Karpas-422 (cell line): ENCODE measurements around the gene SPAG16. TPM values are rescaled to one million over a fixed set of nuclear protein-coding genes. Genes with fewer than 3 reads are reported as not detected.
"Not testable (repeated sequence)": the region's sequence is repeated elsewhere in the genome, so short reads cannot be mapped to it uniquely, and the experiment has no call there.

ENCODE experiments used
- DNase-seq: peaks from one replicate; pipeline ENCODE4 v3.0.0-alpha.2; 2015
- H2AFZ ChIP-seq: fragments of 200-600 bp; sonication (generic); 2 replicates; pipeline ENCODE4 v1.6.1; 2014; ENCODE audit warnings: antibody characterized with exemption, low read length, mixed read lengths
- H3K27ac ChIP-seq: fragments of 200-600 bp; sonication (generic); 2 replicates; pipeline ENCODE4 v1.5.1; 2014; ENCODE audit warnings: mild to moderate bottlenecking, low read length, moderate library complexity
- H3K27me3 ChIP-seq: fragments of 200-600 bp; sonication (generic); 2 replicates; pipeline ENCODE4 v1.6.1; 2014; ENCODE audit warnings: low read length, mixed read lengths
- H3K36me3 ChIP-seq: fragments of 200-600 bp; sonication (generic); 2 replicates; pipeline ENCODE4 v1.6.1; 2014; ENCODE audit warnings: low read length, mixed read lengths; ENCODE audit not compliant: insufficient read depth
- H3K4me1 ChIP-seq: fragments of 200-600 bp; sonication (generic); 2 replicates; pipeline ENCODE4 v1.6.1; 2014; ENCODE audit warnings: mild to moderate bottlenecking, low read length, mixed read lengths
- H3K4me2 ChIP-seq: fragments of 200-600 bp; sonication (generic); 2 replicates; pipeline ENCODE4 v1.6.1; 2014; ENCODE audit warnings: low read length, low read depth, mild to moderate bottlenecking; ENCODE audit not compliant: poor library complexity, severe bottlenecking
- H3K4me3 ChIP-seq: fragments of 200-600 bp; sonication (generic); 2 replicates; pipeline ENCODE4 v1.5.1; 2014; ENCODE audit warnings: mild to moderate bottlenecking, antibody characterized with exemption, low read length, mixed read lengths
- H3K79me2 ChIP-seq: fragments of 200-600 bp; sonication (generic); 2 replicates; pipeline ENCODE4 v1.6.1; 2014; ENCODE audit warnings: mild to moderate bottlenecking, low read length, mixed read lengths
- H3K9ac ChIP-seq: fragments of 200-600 bp; sonication (generic); 2 replicates; pipeline ENCODE4 v1.6.0; 2014; ENCODE audit warnings: low read length
- H3K9me2 ChIP-seq: fragments of 200-600 bp; sonication (generic), shearing (Covaris generic); replicated peaks from 2 replicates; pipeline ENCODE4 v1.6.0; 2014; ENCODE audit warnings: mild to moderate bottlenecking, low read length, moderate library complexity; ENCODE audit not compliant: insufficient read depth
- H3K9me3 ChIP-seq: fragments of 300-700, 200-600 bp; sonication (generic); 2 replicates; pipeline ENCODE4 v1.6.1; 2014; ENCODE audit warnings: low read length, mixed read lengths
- H4K20me1 ChIP-seq: fragments of 200-600 bp; sonication (generic); 2 replicates; pipeline ENCODE4 v1.6.1; 2014; ENCODE audit warnings: mild to moderate bottlenecking, antibody characterized with exemption, low read length, low read depth; ENCODE audit not compliant: insufficient read depth
- total RNA-seq: library from RNA; depleted of rRNA; stranded (reverse); fragments of >200 nt; shearing (Covaris generic); gene quantifications from 2 replicates; pipeline ENCODE4 v1.2.3, GENCODE V29; 2014; ENCODE audit warnings: low replicate concordance

SPAG16 gene
- total RNA-seq, 1 experiment from 2014 or later = 67.8 TPM

- no peak overlapping the region for H2AFZ ChIP-seq
- no peaks in the 10 kb centered on the region for H3K36me3 ChIP-seq
- no peak overlapping the region for H3K4me2 ChIP-seq
- no peaks in the 10 kb centered on the region for H3K4me1 ChIP-seq
- H3K4me3 ChIP-seq = no peak overlapping the region
- H3K9me3 ChIP-seq = peaks cover 10% of the 10 kb centered on the region
- H3K27ac ChIP-seq = no peak overlapping the region
- no peaks in the 10 kb centered on the region for H3K9me2 ChIP-seq
- no peak for DNase-seq
- H3K27me3 ChIP-seq = no peaks in the 10 kb centered on the region
- no peak overlapping the region for H3K9ac ChIP-seq
- H4K20me1 ChIP-seq = no peaks in the 10 kb centered on the region
- no peaks in the 10 kb centered on the region for H3K79me2 ChIP-seq
Measured at GRCh38 chr2:214051585-214051984, 767.3 kb downstream of the SPAG16 start.

DNA sequence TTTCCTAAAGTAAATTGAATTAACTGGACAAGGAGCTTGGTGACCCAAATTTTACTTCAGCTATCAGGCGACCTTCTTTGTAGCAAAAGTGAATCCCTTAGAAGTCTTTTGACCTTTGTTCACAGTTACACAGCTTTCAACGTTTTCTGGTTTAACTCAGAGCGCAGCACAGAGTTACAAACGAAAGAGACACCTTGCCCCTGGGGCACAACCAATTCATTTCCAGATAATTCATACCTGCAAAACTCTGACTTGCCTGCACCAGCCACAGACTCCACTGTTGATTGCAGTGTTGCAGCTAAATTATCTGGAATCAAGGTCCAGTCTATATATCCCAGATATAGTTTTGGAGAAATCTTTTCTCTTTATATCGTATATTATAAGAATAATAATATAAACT is 768.0 kb downstream of the SPAG16 start:
- Histone ChIP-seq H3K9me3 (peaks cover 10% of the 10 kb centered on the region), H3K4me1 (no peaks in the 10 kb centered on the region), H3K4me3 (no peak overlapping the region)

GRCh38 chr2:214057986-214058385 is 773.7 kb downstream of the SPAG16 start:
- Histone ChIP-seq H3K79me2 (no peaks in the 10 kb centered on the region), H3K4me3 (no peak overlapping the region), H3K27me3 (no peaks in the 10 kb centered on the region), H3K27ac (no peak overlapping the region), H3K9me3 (peaks cover 13% of the 10 kb centered on the region; the same call in 1 of the 2 replicates), H3K4me1 (no peaks in the 10 kb centered on the region), H2AFZ (no peak overlapping the region), H3K9me2 (no peaks in the 10 kb centered on the region), H3K9ac (no peak overlapping the region), H4K20me1 (no peaks in the 10 kb centered on the region), H3K36me3 (no peaks in the 10 kb centered on the region), H3K4me2 (no peak overlapping the region)
- DNase-seq = no peak

More for the DNA sequence above, 768.0 kb downstream of the SPAG16 start:
- no peak overlapping the region for H3K9ac ChIP-seq
- no peak overlapping the region for H3K27ac ChIP-seq
- no peaks in the 10 kb centered on the region for H4K20me1 ChIP-seq
- no peaks in the 10 kb centered on the region for H3K9me2 ChIP-seq
- DNase-seq = no peak
- no peaks in the 10 kb centered on the region for H3K79me2 ChIP-seq
- no peak overlapping the region for H2AFZ ChIP-seq
- no peak overlapping the region for H3K4me2 ChIP-seq
- H3K36me3 ChIP-seq = no peaks in the 10 kb centered on the region
- no peaks in the 10 kb centered on the region for H3K27me3 ChIP-seq

DNA sequence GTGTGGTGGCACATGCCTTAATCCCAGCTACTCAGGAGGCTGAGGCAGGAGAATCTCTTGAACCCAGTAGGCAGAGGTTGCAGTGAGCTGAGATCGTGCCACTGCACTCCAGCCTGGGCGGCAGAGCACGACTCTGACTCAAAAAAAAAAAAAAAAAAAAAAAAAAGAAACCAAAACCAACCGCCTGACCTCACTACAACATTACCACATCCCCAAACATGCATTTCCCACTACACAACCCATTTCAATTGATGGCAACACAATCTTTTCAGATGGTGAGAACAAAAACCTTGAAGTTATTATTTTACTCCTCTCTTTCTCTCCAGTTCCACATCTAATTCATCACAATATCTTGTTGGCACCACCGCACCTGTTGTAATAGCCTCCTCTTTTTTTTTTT is 778.0 kb downstream of the SPAG16 start:
- not testable (repeated sequence) for H3K9ac ChIP-seq, DNase-seq, H2AFZ ChIP-seq, H3K9me2 ChIP-seq, H4K20me1 ChIP-seq, H3K4me3 ChIP-seq, H3K36me3 ChIP-seq, H3K4me2 ChIP-seq, H3K27me3 ChIP-seq, H3K79me2 ChIP-seq, H3K4me1 ChIP-seq, H3K27ac ChIP-seq
- peaks cover 16% of the 10 kb centered on the region for H3K9me3 ChIP-seq

GRCh38 chr2:214064471-214064870 is 780.2 kb downstream of the SPAG16 start:
- Histone ChIP-seq H3K36me3 (no peaks in the 10 kb centered on the region), H3K27me3 (no peaks in the 10 kb centered on the region), H3K27ac (no peak overlapping the region)

DNA sequence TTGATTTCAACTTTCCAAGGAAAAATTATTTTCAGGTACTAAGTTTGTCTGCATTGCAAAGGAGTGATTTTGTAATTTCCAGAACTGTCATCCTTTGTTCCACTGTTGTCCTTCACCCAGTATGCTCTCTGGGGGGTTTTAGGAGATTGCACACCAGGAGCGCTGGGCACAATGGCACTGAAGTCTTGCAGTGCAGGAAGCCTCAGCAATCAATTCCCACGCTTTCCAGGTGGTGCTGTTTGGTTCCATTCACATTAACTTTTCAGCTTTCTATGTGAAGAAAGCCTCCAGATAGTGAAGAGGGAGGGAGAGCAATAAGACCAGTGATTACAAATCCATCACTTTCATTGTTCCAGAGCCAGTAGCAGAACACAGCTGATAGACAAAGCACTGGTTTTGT is 782.6 kb downstream of the SPAG16 start:
- Histone ChIP-seq H3K4me2 (no peak overlapping the region), H3K36me3 (no peaks in the 10 kb centered on the region), H3K79me2 (no peaks in the 10 kb centered on the region), H3K9me2 (no peaks in the 10 kb centered on the region), H3K4me3 (no peak overlapping the region), H3K4me1 (no peaks in the 10 kb centered on the region), H4K20me1 (no peaks in the 10 kb centered on the region), H3K9ac (no peak overlapping the region), H3K9me3 (peaks cover 18% of the 10 kb centered on the region), H2AFZ (no peak overlapping the region), H3K27ac (no peak overlapping the region), H3K27me3 (no peaks in the 10 kb centered on the region)
- DNase-seq = no peak

More at GRCh38 chr2:214064471-214064870, 780.2 kb downstream of the SPAG16 start:
- Histone ChIP-seq H3K9me3 (peaks cover 13% of the 10 kb centered on the region), H3K4me1 (no peaks in the 10 kb centered on the region), H4K20me1 (no peaks in the 10 kb centered on the region), H3K4me2 (no peak overlapping the region), H3K79me2 (no peaks in the 10 kb centered on the region), H2AFZ (no peak overlapping the region), H3K9ac (no peak overlapping the region), H3K9me2 (no peaks in the 10 kb centered on the region), H3K4me3 (no peak overlapping the region)
- no peak for DNase-seq

GRCh38 chr2:214069254-214069653 is 785.0 kb downstream of the SPAG16 start:
- Histone ChIP-seq H3K9ac (no peak overlapping the region), H3K9me3 (peaks cover 14% of the 10 kb centered on the region), H3K9me2 (no peaks in the 10 kb centered on the region), H3K4me1 (no peaks in the 10 kb centered on the region), H3K36me3 (no peaks in the 10 kb centered on the region), H4K20me1 (no peaks in the 10 kb centered on the region), H2AFZ (no peak overlapping the region), H3K79me2 (no peaks in the 10 kb centered on the region), H3K4me2 (no peak overlapping the region), H3K4me3 (no peak overlapping the region), H3K27ac (no peak overlapping the region), H3K27me3 (no peaks in the 10 kb centered on the region)
- no peak for DNase-seq

- Histone ChIP-seq H3K9me2 (no peaks in the 10 kb centered on the region), H3K4me1 (no peaks in the 10 kb centered on the region), H3K4me2 (no peak overlapping the region), H3K79me2 (no peaks in the 10 kb centered on the region), H3K27me3 (no peaks in the 10 kb centered on the region), H3K9me3 (peaks cover 14% of the 10 kb centered on the region), H4K20me1 (no peaks in the 10 kb centered on the region), H3K4me3 (no peak overlapping the region), H3K9ac (no peak overlapping the region), H3K36me3 (no peaks in the 10 kb centered on the region), H2AFZ (no peak overlapping the region), H3K27ac (no peak overlapping the region)
- DNase-seq = no peak
Measured at GRCh38 chr2:214075456-214075855, 791.2 kb downstream of the SPAG16 start.

DNA sequence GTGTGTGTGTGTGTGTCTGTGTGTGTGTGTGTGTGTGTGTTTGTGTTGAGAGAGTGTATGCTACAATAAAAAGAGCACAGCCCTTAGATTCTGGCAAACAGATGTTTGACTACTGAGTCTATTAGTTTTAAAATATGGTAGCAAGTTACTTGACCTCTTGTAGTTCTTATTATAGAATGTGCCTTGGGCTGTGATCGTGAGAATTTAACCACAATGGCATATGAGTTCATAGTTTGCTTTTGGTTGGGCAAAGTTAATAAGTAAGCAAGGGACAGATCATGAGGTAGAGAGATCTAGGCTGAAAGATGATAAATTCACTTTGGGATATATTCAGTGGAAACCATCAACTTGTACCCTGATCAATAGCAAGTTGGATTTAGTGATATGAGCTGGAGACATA is 792.3 kb downstream of the SPAG16 start:
- Histone ChIP-seq H3K4me3 (no peak overlapping the region), H3K9me3 (peaks cover 7% of the 10 kb centered on the region), H3K36me3 (no peaks in the 10 kb centered on the region), H3K9me2 (no peaks in the 10 kb centered on the region), H3K79me2 (no peaks in the 10 kb centered on the region), H4K20me1 (no peaks in the 10 kb centered on the region), H3K4me2 (no peak overlapping the region), H3K27ac (no peak overlapping the region), H3K9ac (no peak overlapping the region), H3K27me3 (no peaks in the 10 kb centered on the region), H3K4me1 (no peaks in the 10 kb centered on the region), H2AFZ (no peak overlapping the region)
- no peak for DNase-seq
